ENCODE results near the gene FXYD1. TPM values are rescaled to one million over a fixed set of nuclear protein-coding genes. Genes with fewer than 3 reads are reported as not detected.

FXYD1 gene
- total and polyA plus RNA-seq, 3 experiments from 2014 or later: 0.79 TPM; not detected in 2

DNA sequence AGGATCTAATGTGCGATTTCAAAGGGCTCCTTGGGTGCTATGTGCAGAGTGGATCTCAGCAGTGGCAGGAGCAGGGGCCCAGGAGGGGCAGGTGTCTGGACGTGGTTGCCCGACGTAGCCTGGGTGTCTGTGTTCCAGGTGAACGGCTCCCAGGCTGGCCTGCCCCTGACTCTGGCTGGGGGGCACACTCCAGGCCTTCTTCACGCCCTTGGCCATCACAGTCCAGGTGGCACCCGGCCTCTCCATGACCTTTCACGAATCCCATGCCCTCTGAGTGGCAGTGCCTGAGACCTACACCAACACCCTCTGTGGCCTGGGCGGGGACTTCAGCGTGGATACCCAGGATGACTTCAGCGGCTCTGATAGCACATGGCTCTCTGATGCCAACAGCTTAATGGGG lies 34.3 kb upstream of the FXYD1 start:
- Mint-ChIP-seq H3K27ac (peak overlapping the region in 1 of 8 donors; percentile 16), H3K4me3 (no peak overlapping the region), H3K36me3 (no peaks in the 10 kb centered on the region), H3K27me3 (peaks cover 0 to 4% of the 10 kb centered on the region in 2 donors), H3K9me3 (no peaks in the 10 kb centered on the region), H3K4me1 (no peaks in the 10 kb centered on the region)
- DNase-seq: no peak
- H3K4me3 ChIP-seq (ENCODE audit: low read length): no peak overlapping the region
- CTCF ChIA-PET: no interaction called here
- H3K9me3 ChIP-seq (ENCODE audit: low read length): no peaks in the 10 kb centered on the region
- H3K4me1 ChIP-seq (ENCODE audit: insufficient read depth, low read length): no peaks in the 10 kb centered on the region
- no peaks in the 10 kb centered on the region for H3K27me3 ChIP-seq (ENCODE audit: insufficient read depth, low read length, poor library complexity, severe bottlenecking)
- POLR2A ChIA-PET: no interaction called here
- no peaks in the 10 kb centered on the region for H3K36me3 ChIP-seq (ENCODE audit: insufficient read depth, low read length)
- no peak overlapping the region for H3K27ac ChIP-seq (ENCODE audit: low read depth, low read length)

DNA sequence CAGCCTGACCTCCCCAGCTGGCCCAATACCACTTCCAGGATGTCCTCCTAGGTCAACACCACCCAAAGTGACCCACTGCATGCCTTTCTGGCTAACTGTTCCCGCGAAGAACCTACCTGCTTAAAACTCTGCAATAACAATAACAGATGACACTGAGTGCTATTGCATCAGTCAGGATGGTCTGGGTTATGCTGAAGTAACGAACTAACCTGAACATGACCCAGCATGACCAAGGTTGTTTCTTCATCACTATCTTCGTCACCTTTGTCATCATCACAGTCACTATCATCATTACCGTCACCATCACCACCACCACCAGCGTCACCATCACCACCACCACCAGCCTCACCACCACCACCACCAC lies 33.6 kb upstream of the FXYD1 start:
- H3K4me3 ChIP-seq (ENCODE audit: low read length): no peak overlapping the region
- Mint-ChIP-seq H3K36me3 (no peaks in the 10 kb centered on the region), H3K4me3 (no peak overlapping the region), H3K27ac (no peak overlapping the region), H3K4me1 (no peaks in the 10 kb centered on the region), H3K27me3 (peaks cover 0 to 4% of the 10 kb centered on the region in 2 donors), H3K9me3 (no peaks in the 10 kb centered on the region)
- no peaks in the 10 kb centered on the region for H3K36me3 ChIP-seq (ENCODE audit: insufficient read depth, low read length)
- no peaks in the 10 kb centered on the region for H3K4me1 ChIP-seq (ENCODE audit: insufficient read depth, low read length)
- H3K27me3 ChIP-seq (ENCODE audit: insufficient read depth, low read length, poor library complexity, severe bottlenecking): no peaks in the 10 kb centered on the region
- no peak overlapping the region for H3K27ac ChIP-seq (ENCODE audit: low read depth, low read length)
- no peak for DNase-seq
- ChIA-PET POLR2A (no interaction called here), CTCF (no interaction called here)
- no peaks in the 10 kb centered on the region for H3K9me3 ChIP-seq (ENCODE audit: low read length)

DNA sequence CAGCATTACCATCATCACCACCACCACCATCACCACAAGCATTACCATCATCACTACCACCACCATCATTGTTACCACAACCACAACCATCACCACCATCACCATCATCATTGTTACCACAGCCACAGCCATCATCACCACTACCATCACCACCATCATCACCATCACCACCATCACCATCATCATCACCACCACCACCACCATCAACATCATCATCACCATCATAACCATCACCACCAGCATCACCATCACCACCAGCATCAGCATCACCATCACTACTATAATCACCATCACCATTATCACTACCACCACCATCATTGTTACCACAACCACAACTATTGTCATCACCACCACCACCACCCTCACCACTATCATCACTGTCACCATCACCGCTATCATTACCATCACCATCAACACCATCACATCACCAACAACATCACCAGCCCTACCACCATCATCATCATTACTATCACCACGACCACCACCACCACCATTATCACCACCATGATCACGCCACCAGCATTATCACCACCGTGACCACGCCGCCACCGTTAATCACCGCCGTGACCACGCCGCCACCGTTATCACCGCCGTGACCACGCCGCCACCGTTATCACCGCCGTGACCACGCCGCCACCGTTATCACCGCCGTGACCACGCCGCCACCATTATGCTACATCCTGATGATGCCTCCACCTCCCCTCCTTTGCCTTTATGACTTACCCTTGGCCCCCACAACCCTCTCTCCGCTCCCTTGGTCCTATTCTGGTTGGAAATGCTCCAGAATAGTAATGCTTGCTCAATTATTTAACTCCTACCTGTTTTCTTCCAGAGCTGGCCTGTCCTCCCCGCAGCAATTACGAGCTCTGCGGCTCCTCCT lies 33.0 kb upstream of the FXYD1 start:
- DNase-seq: no peak
- ChIA-PET POLR2A (no interaction called here), CTCF (interaction anchor here (1.2 kb wide), 1 partner anchor 61 kb away, joined by 3 read pairs; no protein-coding TSS in a partner anchor)
- Histone ChIP-seq H3K27ac (ENCODE audit: low read depth, low read length) (no peak overlapping the region), H3K4me3 (ENCODE audit: low read length) (no peak overlapping the region), H3K27me3 (ENCODE audit: insufficient read depth, low read length, poor library complexity, severe bottlenecking) (no peaks in the 10 kb centered on the region), H3K9me3 (ENCODE audit: low read length) (no peaks in the 10 kb centered on the region), H3K4me1 (ENCODE audit: insufficient read depth, low read length) (no peaks in the 10 kb centered on the region), H3K36me3 (ENCODE audit: insufficient read depth, low read length) (no peaks in the 10 kb centered on the region)
- Mint-ChIP-seq H3K27me3 (peaks cover 0 to 5% of the 10 kb centered on the region in 2 donors), H3K9me3 (no peaks in the 10 kb centered on the region), H3K4me1 (no peaks in the 10 kb centered on the region), H3K27ac (peak overlapping the region in 2 of 8 donors; percentile 6 to 56), H3K4me3 (no peak overlapping the region), H3K36me3 (no peaks in the 10 kb centered on the region)

DNA sequence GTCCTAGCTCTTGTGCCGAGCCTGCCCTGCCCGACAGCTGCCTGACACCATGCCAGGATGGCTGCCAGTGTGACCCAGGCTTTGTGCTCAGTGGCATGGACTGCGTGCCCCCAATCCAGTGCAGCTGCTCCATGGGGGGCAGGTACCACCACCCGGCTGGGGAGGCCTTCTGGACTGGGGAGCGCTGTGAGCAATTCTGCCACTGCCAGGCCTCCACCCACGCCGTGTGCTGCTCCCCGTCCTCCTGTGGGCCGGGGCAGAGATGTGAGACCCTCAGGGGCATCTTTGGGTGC lies 32.4 kb upstream of the FXYD1 start:
- Mint-ChIP-seq H3K9me3 (no peaks in the 10 kb centered on the region), H3K27me3 (peaks cover 0 to 7% of the 10 kb centered on the region in 2 donors), H3K4me1 (no peaks in the 10 kb centered on the region), H3K27ac (peak overlapping the region in 3 of 8 donors; percentile 6 to 56 (median 29)), H3K4me3 (no peak overlapping the region), H3K36me3 (no peaks in the 10 kb centered on the region)
- no peak for DNase-seq
- H3K4me1 ChIP-seq (ENCODE audit: insufficient read depth, low read length): no peaks in the 10 kb centered on the region
- no peaks in the 10 kb centered on the region for H3K36me3 ChIP-seq (ENCODE audit: insufficient read depth, low read length)
- ChIA-PET CTCF (interaction anchor here (1.2 kb wide), 1 partner anchor 62 kb away, joined by 3 read pairs; no protein-coding TSS in a partner anchor), POLR2A (no interaction called here)
- H3K9me3 ChIP-seq (ENCODE audit: low read length): no peaks in the 10 kb centered on the region
- H3K4me3 ChIP-seq (ENCODE audit: low read length): no peak overlapping the region
- no peaks in the 10 kb centered on the region for H3K27me3 ChIP-seq (ENCODE audit: insufficient read depth, low read length, poor library complexity, severe bottlenecking)
- no peak overlapping the region for H3K27ac ChIP-seq (ENCODE audit: low read depth, low read length)

DNA sequence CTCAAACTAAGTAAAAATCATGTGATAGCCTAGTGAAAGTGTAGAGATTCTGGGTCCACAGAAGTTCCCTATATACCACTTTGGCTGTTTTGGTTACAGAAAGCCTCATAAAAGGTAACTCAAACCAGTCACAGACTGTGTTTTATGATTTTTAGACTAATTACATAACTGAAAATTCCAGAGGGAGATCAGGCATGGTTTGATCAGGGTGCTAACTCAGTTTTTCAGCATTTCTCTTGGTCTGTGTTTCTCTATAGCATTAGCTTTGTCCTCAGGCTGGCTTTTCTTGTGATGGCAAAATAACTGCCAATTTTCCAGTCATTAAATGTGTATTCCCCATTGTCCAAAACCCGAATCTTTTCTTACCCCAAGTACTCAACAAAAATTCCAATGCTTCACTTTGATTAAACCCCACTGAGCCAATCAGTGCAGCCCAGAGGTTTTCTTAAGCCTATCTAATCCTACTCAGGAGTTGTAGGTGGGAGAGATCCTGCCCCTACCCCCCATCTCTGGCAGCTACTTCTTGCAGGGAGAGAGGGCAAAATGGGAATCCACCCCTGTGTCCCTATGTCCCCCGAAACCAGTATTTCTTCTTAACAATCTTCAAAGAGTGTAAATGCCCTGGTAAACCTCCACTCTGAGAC lies 31.6 kb upstream of the FXYD1 start:
- H3K9me3 Mint-ChIP-seq: no peaks in the 10 kb centered on the region
- H3K4me1 Mint-ChIP-seq: no peaks in the 10 kb centered on the region
- ChIA-PET CTCF (interaction anchor here (1.2 kb wide), 1 partner anchor 63 kb away, joined by 3 read pairs; no protein-coding TSS in a partner anchor), POLR2A (no interaction called here)
- Histone ChIP-seq H3K27ac (ENCODE audit: low read depth, low read length) (no peak overlapping the region), H3K4me1 (ENCODE audit: insufficient read depth, low read length) (no peaks in the 10 kb centered on the region), H3K27me3 (ENCODE audit: insufficient read depth, low read length, poor library complexity, severe bottlenecking) (no peaks in the 10 kb centered on the region), H3K4me3 (ENCODE audit: low read length) (no peak overlapping the region), H3K9me3 (ENCODE audit: low read length) (no peaks in the 10 kb centered on the region), H3K36me3 (ENCODE audit: insufficient read depth, low read length) (no peaks in the 10 kb centered on the region)
- H3K27ac Mint-ChIP-seq: peak overlapping the region in 1 of 8 donors; percentile 88
- no peak overlapping the region for H3K4me3 Mint-ChIP-seq
- no peaks in the 10 kb centered on the region for H3K36me3 Mint-ChIP-seq
- H3K27me3 Mint-ChIP-seq: peaks cover 2 to 10% of the 10 kb centered on the region in 2 donors
- no peak for DNase-seq

DNA sequence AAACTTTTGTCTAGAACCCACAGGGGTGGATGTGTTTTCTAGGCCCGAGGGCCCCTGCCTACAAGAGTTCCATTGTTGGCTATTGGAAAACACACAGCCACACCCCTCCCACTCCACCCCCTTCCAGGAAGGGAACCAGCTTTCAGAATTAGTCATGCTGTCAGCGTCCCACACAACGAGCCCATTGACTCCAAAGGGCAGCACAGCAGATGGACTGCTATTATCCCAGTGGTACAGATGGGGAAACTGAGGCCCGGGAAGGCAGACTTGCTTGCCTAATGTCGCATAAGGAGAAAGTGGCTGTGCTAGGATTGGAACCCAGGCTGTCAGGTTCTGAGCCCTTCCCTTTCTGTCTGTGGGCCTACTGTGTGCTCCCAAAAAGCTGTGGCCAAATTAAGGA lies 31.1 kb upstream of the FXYD1 start:
- Mint-ChIP-seq H3K9me3 (no peaks in the 10 kb centered on the region), H3K27ac (no peak overlapping the region), H3K27me3 (peaks cover 2 to 11% of the 10 kb centered on the region in 2 donors), H3K4me1 (no peaks in the 10 kb centered on the region), H3K4me3 (no peak overlapping the region), H3K36me3 (no peaks in the 10 kb centered on the region)
- no peaks in the 10 kb centered on the region for H3K9me3 ChIP-seq (ENCODE audit: low read length)
- CTCF ChIA-PET: interaction anchor here (0.6 kb wide), 1 partner anchor 596 kb away, joined by 3 read pairs; no protein-coding TSS in a partner anchor
- no peak for DNase-seq
- H3K27ac ChIP-seq (ENCODE audit: low read depth, low read length): no peak overlapping the region
- no peaks in the 10 kb centered on the region for H3K4me1 ChIP-seq (ENCODE audit: insufficient read depth, low read length)
- no peaks in the 10 kb centered on the region for H3K27me3 ChIP-seq (ENCODE audit: insufficient read depth, low read length, poor library complexity, severe bottlenecking)
- no peaks in the 10 kb centered on the region for H3K36me3 ChIP-seq (ENCODE audit: insufficient read depth, low read length)
- no peak overlapping the region for H3K4me3 ChIP-seq (ENCODE audit: low read length)
- POLR2A ChIA-PET: no interaction called here

DNA sequence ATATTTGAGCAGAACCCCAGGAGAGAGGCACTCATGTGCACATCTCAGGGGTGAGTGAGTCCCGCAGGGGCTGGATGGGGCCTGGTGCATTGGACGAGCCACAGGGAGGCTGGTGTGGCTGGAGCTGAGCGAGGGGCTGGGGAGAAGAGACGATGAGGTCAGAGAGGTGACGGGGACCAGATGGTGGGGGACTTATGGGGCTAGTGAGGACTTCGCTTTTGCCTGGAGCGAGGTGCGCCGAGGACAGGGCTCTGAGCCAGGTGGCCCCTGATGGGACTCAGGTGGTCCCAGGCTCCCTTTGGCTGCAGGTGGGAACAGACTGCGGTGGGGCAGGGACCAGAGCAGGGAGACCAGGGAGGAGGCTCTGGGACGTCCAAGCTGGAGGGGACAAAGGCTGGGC lies 29.9 kb upstream of the FXYD1 start:
- Mint-ChIP-seq H3K4me1 (no peaks in the 10 kb centered on the region), H3K27ac (no peak overlapping the region), H3K4me3 (no peak overlapping the region), H3K36me3 (no peaks in the 10 kb centered on the region), H3K27me3 (peaks cover 2 to 11% of the 10 kb centered on the region in 2 donors), H3K9me3 (no peaks in the 10 kb centered on the region)
- no peak overlapping the region for H3K27ac ChIP-seq (ENCODE audit: low read depth, low read length)
- no peaks in the 10 kb centered on the region for H3K4me1 ChIP-seq (ENCODE audit: insufficient read depth, low read length)
- no peak for DNase-seq
- H3K36me3 ChIP-seq (ENCODE audit: insufficient read depth, low read length): no peaks in the 10 kb centered on the region
- ChIA-PET POLR2A (no interaction called here), CTCF (no interaction called here)
- H3K4me3 ChIP-seq (ENCODE audit: low read length): no peak overlapping the region
- H3K27me3 ChIP-seq (ENCODE audit: insufficient read depth, low read length, poor library complexity, severe bottlenecking): no peaks in the 10 kb centered on the region
- no peaks in the 10 kb centered on the region for H3K9me3 ChIP-seq (ENCODE audit: low read length)

DNA sequence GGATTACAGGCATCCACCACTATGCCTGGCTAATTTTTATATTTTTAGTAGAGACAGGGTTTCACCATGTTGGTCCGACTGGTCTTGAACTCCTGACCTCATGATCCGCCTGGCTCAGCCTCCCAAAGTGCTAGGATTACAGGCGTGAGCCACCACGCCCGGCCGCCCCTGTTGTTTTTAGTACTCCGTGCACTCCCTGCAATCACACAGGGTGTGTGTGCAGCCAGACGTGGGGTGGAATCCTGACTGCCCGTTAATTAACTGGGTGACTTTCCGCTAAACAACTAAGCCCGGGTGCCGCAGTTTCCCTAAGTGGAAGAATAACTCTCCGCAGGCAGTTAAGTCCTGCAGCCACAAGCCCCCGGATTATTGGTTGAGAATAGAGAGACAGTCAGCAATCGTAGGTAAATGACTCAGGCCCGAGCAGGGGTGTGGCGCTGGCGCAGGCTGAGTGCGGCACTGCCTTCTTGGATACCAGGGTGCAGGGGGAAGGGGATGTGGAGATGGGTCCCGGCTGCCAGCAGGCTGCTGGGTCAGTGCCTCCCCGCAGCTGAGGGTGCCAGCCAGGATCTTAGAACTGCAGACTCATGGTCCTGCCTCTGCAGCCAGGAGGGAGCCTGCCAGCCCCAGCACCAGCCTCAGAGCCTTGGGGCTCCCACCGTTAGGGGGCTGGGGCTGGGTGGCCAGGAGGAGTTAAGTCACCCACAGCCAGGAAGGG lies 29.1 kb upstream of the FXYD1 start:
- Mint-ChIP-seq H3K27ac (peak overlapping the region in 1 of 8 donors; percentile 24), H3K9me3 (no peaks in the 10 kb centered on the region), H3K36me3 (no peaks in the 10 kb centered on the region), H3K27me3 (peaks cover 4 to 11% of the 10 kb centered on the region in 2 donors), H3K4me1 (peaks cover 2 to 3% (median 2%) of the 10 kb centered on the region in 3 donors), H3K4me3 (no peak overlapping the region)
- Histone ChIP-seq H3K9me3 (ENCODE audit: low read length) (no peaks in the 10 kb centered on the region), H3K4me3 (ENCODE audit: low read length) (no peak overlapping the region), H3K27me3 (ENCODE audit: insufficient read depth, low read length, poor library complexity, severe bottlenecking) (no peaks in the 10 kb centered on the region), H3K36me3 (ENCODE audit: insufficient read depth, low read length) (no peaks in the 10 kb centered on the region), H3K27ac (ENCODE audit: low read depth, low read length) (no peak overlapping the region), H3K4me1 (ENCODE audit: insufficient read depth, low read length) (peaks cover 3% of the 10 kb centered on the region)
- no peak for DNase-seq
- POLR2A ChIA-PET: no interaction called here
- CTCF ChIA-PET: interaction anchor here (0.6 kb wide), 1 partner anchor 108 kb away, joined by 3 read pairs; no protein-coding TSS in a partner anchor

All from CD8-positive, alpha-beta memory T cell (primary cell).